ENCODE data around the gene ADI1.
"Not testable (repeated sequence)": the region's sequence is repeated elsewhere in the genome, so short reads cannot be mapped to it uniquely, and the experiment has no call there.

DNA sequence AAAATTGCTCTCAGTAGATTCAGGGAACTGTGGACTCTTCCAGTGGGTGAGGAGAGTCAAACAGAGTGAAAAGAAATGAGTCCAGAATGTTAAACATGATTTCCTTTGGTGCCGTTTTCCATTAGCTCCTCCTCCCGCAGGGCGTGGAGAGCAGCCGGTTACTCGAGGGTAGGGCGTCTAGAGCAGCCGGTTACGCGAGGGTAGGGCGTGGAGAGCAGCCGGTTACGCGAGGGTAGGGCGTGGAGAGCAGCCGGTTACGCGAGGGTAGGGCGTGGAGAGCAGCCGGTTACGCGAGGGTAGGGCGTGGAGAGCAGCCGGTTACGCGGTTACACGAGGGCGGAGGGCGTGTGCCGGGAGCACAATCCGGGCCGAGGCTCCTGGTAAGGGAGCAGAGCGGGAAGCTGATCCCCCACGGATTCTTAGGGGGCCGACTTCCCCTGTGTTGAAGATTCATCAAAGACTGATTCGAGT lies 70.9 kb downstream of the ADI1 start:
- TF ChIP-seq, protein P1, sequence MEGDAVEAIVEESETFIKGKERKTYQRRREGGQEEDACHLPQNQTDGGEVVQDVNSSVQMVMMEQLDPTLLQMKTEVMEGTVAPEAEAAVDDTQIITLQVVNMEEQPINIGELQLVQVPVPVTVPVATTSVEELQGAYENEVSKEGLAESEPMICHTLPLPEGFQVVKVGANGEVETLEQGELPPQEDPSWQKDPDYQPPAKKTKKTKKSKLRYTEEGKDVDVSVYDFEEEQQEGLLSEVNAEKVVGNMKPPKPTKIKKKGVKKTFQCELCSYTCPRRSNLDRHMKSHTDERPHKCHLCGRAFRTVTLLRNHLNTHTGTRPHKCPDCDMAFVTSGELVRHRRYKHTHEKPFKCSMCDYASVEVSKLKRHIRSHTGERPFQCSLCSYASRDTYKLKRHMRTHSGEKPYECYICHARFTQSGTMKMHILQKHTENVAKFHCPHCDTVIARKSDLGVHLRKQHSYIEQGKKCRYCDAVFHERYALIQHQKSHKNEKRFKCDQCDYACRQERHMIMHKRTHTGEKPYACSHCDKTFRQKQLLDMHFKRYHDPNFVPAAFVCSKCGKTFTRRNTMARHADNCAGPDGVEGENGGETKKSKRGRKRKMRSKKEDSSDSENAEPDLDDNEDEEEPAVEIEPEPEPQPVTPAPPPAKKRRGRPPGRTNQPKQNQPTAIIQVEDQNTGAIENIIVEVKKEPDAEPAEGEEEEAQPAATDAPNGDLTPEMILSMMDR (IDR thresholded peaks at IDR 0.05; ENCODE audit: control extremely low read depth in 1 of 3, insufficient read depth in 1 of 3, low read depth in 1 of 3, low read length in 3 of 3): not testable (repeated sequence)
- TF ChIP-seq HDAC2 (IDR thresholded peaks at IDR 0.05; ENCODE audit: borderline replicate concordance in 1 of 2, low read depth in 2 of 2, low read length in 2 of 2); CBX5 (IDR thresholded peaks at IDR 0.05; ENCODE audit: low read depth, low read length); GABPA (IDR thresholded peaks at IDR 0.05; ENCODE audit: borderline replicate concordance, insufficient read depth, low read length); POLR2AphosphoS5 (IDR thresholded peaks at IDR 0.05; ENCODE audit: low read depth, low read length); MAFK (IDR thresholded peaks at IDR 0.05; ENCODE audit: low read depth, low read length); RBBP5 (IDR thresholded peaks at IDR 0.05; ENCODE audit: borderline replicate concordance, low read depth, low read length); PHF8 (conservative IDR thresholded peaks at IDR 0.05; ENCODE audit: low read depth, low read length); KDM1A (IDR thresholded peaks at IDR 0.05; ENCODE audit: borderline replicate concordance, low read length); POLR2A (IDR thresholded peaks at IDR 0.05; ENCODE audit: control extremely low read depth in 1 of 2, low read depth in 2 of 2, low read length in 2 of 2); BACH1 (IDR thresholded peaks at IDR 0.05; ENCODE audit: low read length); NRF1 (IDR thresholded peaks at IDR 0.05; ENCODE audit: low read depth, low read length); SIX5 (IDR thresholded peaks at IDR 0.05; ENCODE audit: low read depth, low read length): not testable (repeated sequence)

Data from H1 (cell line).